ENCODE measurements around the gene STX5.

STX5 gene

GRCh38 chr11:62787005-62787759 lies 44.7 kb downstream of the STX5 start, which contains the start of gene TMEM179B:
TSS of gene TMEM179B (plus strand) at chr11:62787402. CDS start at chr11:62787432, 30 bp downstream.
- H3K4me3 ChIP-seq (ENCODE audit: low read depth in 1 of 5, low read length in 5 of 5): peak within 1 kb of the TSS; percentile 77 to 99 (median 98)
- peak within 1 kb of the TSS; percentile 66 to 90 (median 85) for H3K9ac ChIP-seq (ENCODE audit: low read length in 5 of 5)
- peak within 1 kb of the TSS; percentile 90 for H3K27ac ChIP-seq (ENCODE audit: low read depth, low read length)
- H3K36me3 ChIP-seq (ENCODE audit: control insufficient read depth in 5 of 5, insufficient read depth in 5 of 5, low read length in 5 of 5): peaks cover 0 to 26% (median 21%) of the 10 kb centered on the region in 5 donors
- H3K4me1 ChIP-seq (ENCODE audit: control insufficient read depth in 5 of 5, insufficient read depth in 5 of 5, low read length in 5 of 5): peaks cover 14 to 51% (median 43%) of the 10 kb centered on the region in 5 donors
- H3K9me3 ChIP-seq (ENCODE audit: control insufficient read depth in 5 of 5, low read length in 5 of 5): no peaks in the 10 kb centered on the region
- no peaks in the 10 kb centered on the region for H3K27me3 ChIP-seq (ENCODE audit: control insufficient read depth in 5 of 5, insufficient read depth in 4 of 5, low read length in 5 of 5)

- H3K9me3 ChIP-seq (ENCODE audit: control insufficient read depth in 5 of 5, low read length in 5 of 5): no peaks in the 10 kb centered on the region
- H3K36me3 ChIP-seq (ENCODE audit: control insufficient read depth in 5 of 5, insufficient read depth in 5 of 5, low read length in 5 of 5): peaks cover 0 to 31% (median 28%) of the 10 kb centered on the region in 5 donors
- no peaks in the 10 kb centered on the region for H3K27me3 ChIP-seq (ENCODE audit: control insufficient read depth in 5 of 5, insufficient read depth in 4 of 5, low read length in 5 of 5)
- peak overlapping the region; percentile 66 to 90 (median 85) for H3K9ac ChIP-seq (ENCODE audit: low read length in 5 of 5)
- peaks cover 13 to 44% (median 38%) of the 10 kb centered on the region in 5 donors for H3K4me1 ChIP-seq (ENCODE audit: control insufficient read depth in 5 of 5, insufficient read depth in 5 of 5, low read length in 5 of 5)
- H3K27ac ChIP-seq (ENCODE audit: low read depth, low read length): peak overlapping the region; percentile 90
- H3K4me3 ChIP-seq (ENCODE audit: low read depth in 1 of 5, low read length in 5 of 5): peak overlapping the region; percentile 48 to 99 (median 87)
These were observed 45.4 kb downstream of the STX5 start for GRCh38 chr11:62786318-62787004.

- Histone ChIP-seq H3K4me3 (ENCODE audit: low read depth in 1 of 5, low read length in 5 of 5) (no peak overlapping the region), H3K9ac (ENCODE audit: low read length in 5 of 5) (no peak overlapping the region), H3K36me3 (ENCODE audit: control insufficient read depth in 5 of 5, insufficient read depth in 5 of 5, low read length in 5 of 5) (peaks cover 0 to 34% (median 25%) of the 10 kb centered on the region in 5 donors), H3K9me3 (ENCODE audit: control insufficient read depth in 5 of 5, low read length in 5 of 5) (no peaks in the 10 kb centered on the region), H3K27ac (ENCODE audit: low read depth, low read length) (no peak overlapping the region), H3K27me3 (ENCODE audit: control insufficient read depth in 5 of 5, insufficient read depth in 4 of 5, low read length in 5 of 5) (no peaks in the 10 kb centered on the region), H3K4me1 (ENCODE audit: control insufficient read depth in 5 of 5, insufficient read depth in 5 of 5, low read length in 5 of 5) (peaks cover 5 to 14% (median 11%) of the 10 kb centered on the region in 5 donors)
These were observed 49.1 kb downstream of the STX5 start for GRCh38 chr11:62782753-62783152.

- Histone ChIP-seq H3K9ac (ENCODE audit: low read length in 5 of 5) (peak overlapping the region in 1 of 5 donors; percentile 28), H3K4me3 (ENCODE audit: low read depth in 1 of 5, low read length in 5 of 5) (no peak overlapping the region), H3K9me3 (ENCODE audit: control insufficient read depth in 5 of 5, low read length in 5 of 5) (no peaks in the 10 kb centered on the region), H3K27ac (ENCODE audit: low read depth, low read length) (no peak overlapping the region), H3K4me1 (ENCODE audit: control insufficient read depth in 5 of 5, insufficient read depth in 5 of 5, low read length in 5 of 5) (no peaks in the 10 kb centered on the region), H3K27me3 (ENCODE audit: control insufficient read depth in 5 of 5, insufficient read depth in 4 of 5, low read length in 5 of 5) (no peaks in the 10 kb centered on the region), H3K36me3 (ENCODE audit: control insufficient read depth in 5 of 5, insufficient read depth in 5 of 5, low read length in 5 of 5) (peaks cover 0 to 61% (median 46%) of the 10 kb centered on the region in 5 donors)
These were observed 53.4 kb downstream of the STX5 start for GRCh38 chr11:62778441-62778840.

GRCh38 chr11:62777389-62777788 lies 54.5 kb downstream of the STX5 start:
- no peaks in the 10 kb centered on the region for H3K27me3 ChIP-seq (ENCODE audit: control insufficient read depth in 5 of 5, insufficient read depth in 4 of 5, low read length in 5 of 5)
- no peak overlapping the region for H3K27ac ChIP-seq (ENCODE audit: low read depth, low read length)
- H3K36me3 ChIP-seq (ENCODE audit: control insufficient read depth in 5 of 5, insufficient read depth in 5 of 5, low read length in 5 of 5): peaks cover 0 to 55% (median 40%) of the 10 kb centered on the region in 5 donors
- peak overlapping the region in 1 of 5 donors; percentile 4 for H3K9ac ChIP-seq (ENCODE audit: low read length in 5 of 5)
- no peaks in the 10 kb centered on the region for H3K9me3 ChIP-seq (ENCODE audit: control insufficient read depth in 5 of 5, low read length in 5 of 5)
- H3K4me1 ChIP-seq (ENCODE audit: control insufficient read depth in 5 of 5, insufficient read depth in 5 of 5, low read length in 5 of 5): no peaks in the 10 kb centered on the region
- H3K4me3 ChIP-seq (ENCODE audit: low read depth in 1 of 5, low read length in 5 of 5): no peak overlapping the region

GRCh38 chr11:62775646-62776045 lies 56.2 kb downstream of the STX5 start:
- H3K27me3 ChIP-seq (ENCODE audit: control insufficient read depth in 5 of 5, insufficient read depth in 4 of 5, low read length in 5 of 5): peaks cover 0 to 4% (median 0%) of the 10 kb centered on the region in 5 donors
- peak overlapping the region in 1 of 5 donors; percentile 16 for H3K9ac ChIP-seq (ENCODE audit: low read length in 5 of 5)
- no peak overlapping the region for H3K4me3 ChIP-seq (ENCODE audit: low read depth in 1 of 5, low read length in 5 of 5)
- H3K36me3 ChIP-seq (ENCODE audit: control insufficient read depth in 5 of 5, insufficient read depth in 5 of 5, low read length in 5 of 5): peaks cover 0 to 47% (median 32%) of the 10 kb centered on the region in 5 donors
- H3K9me3 ChIP-seq (ENCODE audit: control insufficient read depth in 5 of 5, low read length in 5 of 5): no peaks in the 10 kb centered on the region
- H3K4me1 ChIP-seq (ENCODE audit: control insufficient read depth in 5 of 5, insufficient read depth in 5 of 5, low read length in 5 of 5): peaks cover 5 to 13% (median 10%) of the 10 kb centered on the region in 5 donors
- no peak overlapping the region for H3K27ac ChIP-seq (ENCODE audit: low read depth, low read length)

- no peaks in the 10 kb centered on the region for H3K9me3 ChIP-seq (ENCODE audit: control insufficient read depth in 5 of 5, low read length in 5 of 5)
- peaks cover 0 to 43% (median 32%) of the 10 kb centered on the region in 5 donors for H3K36me3 ChIP-seq (ENCODE audit: control insufficient read depth in 5 of 5, insufficient read depth in 5 of 5, low read length in 5 of 5)
- H3K27ac ChIP-seq (ENCODE audit: low read depth, low read length): no peak overlapping the region
- peaks cover 7 to 24% (median 20%) of the 10 kb centered on the region in 5 donors for H3K4me1 ChIP-seq (ENCODE audit: control insufficient read depth in 5 of 5, insufficient read depth in 5 of 5, low read length in 5 of 5)
- no peak overlapping the region for H3K4me3 ChIP-seq (ENCODE audit: low read depth in 1 of 5, low read length in 5 of 5)
- peaks cover 0 to 4% (median 0%) of the 10 kb centered on the region in 5 donors for H3K27me3 ChIP-seq (ENCODE audit: control insufficient read depth in 5 of 5, insufficient read depth in 4 of 5, low read length in 5 of 5)
- no peak overlapping the region for H3K9ac ChIP-seq (ENCODE audit: low read length in 5 of 5)
These were observed 57.4 kb downstream of the STX5 start for GRCh38 chr11:62774407-62774806.

- Histone ChIP-seq H3K27ac (ENCODE audit: low read depth, low read length) (peak within 1 kb of the TSS; percentile 78), H3K9ac (ENCODE audit: low read length in 5 of 5) (peak within 1 kb of the TSS; percentile 74 to 89 (median 80)), H3K27me3 (ENCODE audit: control insufficient read depth in 5 of 5, insufficient read depth in 4 of 5, low read length in 5 of 5) (peaks cover 0 to 4% (median 0%) of the 10 kb centered on the region in 5 donors), H3K4me3 (ENCODE audit: low read depth in 1 of 5, low read length in 5 of 5) (peak within 1 kb of the TSS; percentile 75 to 87 (median 81)), H3K36me3 (ENCODE audit: control insufficient read depth in 5 of 5, insufficient read depth in 5 of 5, low read length in 5 of 5) (peaks cover 6 to 34% (median 23%) of the 10 kb centered on the region in 5 donors), H3K4me1 (ENCODE audit: control insufficient read depth in 5 of 5, insufficient read depth in 5 of 5, low read length in 5 of 5) (peaks cover 7 to 24% (median 20%) of the 10 kb centered on the region in 5 donors), H3K9me3 (ENCODE audit: control insufficient read depth in 5 of 5, low read length in 5 of 5) (no peaks in the 10 kb centered on the region)
These were observed 60.5 kb downstream of the STX5 start, which contains the start of gene TAF6L for GRCh38 chr11:62771144-62772021. TSS of gene TAF6L (plus strand) at chr11:62771396. CDS start at chr11:62775784, 4,388 bp downstream.

- Histone ChIP-seq H3K9ac (ENCODE audit: low read length in 5 of 5) (peak overlapping the region; percentile 3 to 89 (median 80)), H3K27ac (ENCODE audit: low read depth, low read length) (peak overlapping the region; percentile 78), H3K4me1 (ENCODE audit: control insufficient read depth in 5 of 5, insufficient read depth in 5 of 5, low read length in 5 of 5) (peaks cover 7 to 24% (median 20%) of the 10 kb centered on the region in 5 donors), H3K27me3 (ENCODE audit: control insufficient read depth in 5 of 5, insufficient read depth in 4 of 5, low read length in 5 of 5) (peaks cover 0 to 4% (median 0%) of the 10 kb centered on the region in 5 donors), H3K4me3 (ENCODE audit: low read depth in 1 of 5, low read length in 5 of 5) (peak overlapping the region; percentile 75 to 86 (median 81)), H3K9me3 (ENCODE audit: control insufficient read depth in 5 of 5, low read length in 5 of 5) (no peaks in the 10 kb centered on the region), H3K36me3 (ENCODE audit: control insufficient read depth in 5 of 5, insufficient read depth in 5 of 5, low read length in 5 of 5) (peaks cover 6 to 33% (median 23%) of the 10 kb centered on the region in 5 donors)
These were observed 61.1 kb downstream of the STX5 start for GRCh38 chr11:62770778-62771143.

Data from subcutaneous abdominal adipose tissue (tissue), 5 donors.